GM12891 (cell line): ENCODE data around the gene TOPBP1.
"Not testable (repeated sequence)": the region's sequence is repeated elsewhere in the genome, so short reads cannot be mapped to it uniquely, and the experiment has no call there.

Experiments
- DNase-seq: peaks from one replicate; pipeline ENCODE4 v3.0.0; 2011; ENCODE audit warnings: low spot score; ENCODE audit not compliant: insufficient read length
- FAIRE-seq: peaks from 2 replicates; lab custom pipeline; 2011; peaks lifted over from hg19 to GRCh38; lab: Jason Lieb, UNC
- PAX5 ChIP-seq: IDR thresholded peaks from 2 replicates; pipeline ENCODE4 v1.6.1; 2011; ENCODE audit warnings: low read length, moderate library complexity, mild to moderate bottlenecking; ENCODE audit not compliant: insufficient read depth, severe bottlenecking
- POLR2A ChIP-seq: IDR thresholded peaks from 2 replicates; pipeline ENCODE4 v1.6.1; 2011; ENCODE audit warnings: low read depth, low read length, control low read depth
- POLR2AphosphoS5 ChIP-seq: IDR thresholded peaks from 2 replicates; pipeline ENCODE4 v1.6.1; 2011; ENCODE audit warnings: low read depth, low read length, control low read depth
- POU2F2 ChIP-seq: IDR thresholded peaks from 2 replicates; pipeline ENCODE4 v1.6.1; 2011; ENCODE audit warnings: low read depth, mild to moderate bottlenecking, control low read depth, low read length, moderate library complexity
- SPI1 ChIP-seq: IDR thresholded peaks from 2 replicates; pipeline ENCODE4 v1.6.1; 2011; ENCODE audit warnings: low read depth, low read length, control low read depth
- TAF1 ChIP-seq: IDR thresholded peaks from 2 replicates; pipeline ENCODE4 v1.6.1; 2011; ENCODE audit warnings: low read depth, low read length, control low read depth

Gene TOPBP1

GRCh38 chr3:133697960-133698359, 36.2 kb upstream of the TOPBP1 start:
- no peak for DNase-seq
- no peak for FAIRE-seq
- TF ChIP-seq SPI1 (no peak), POU2F2 (no peak), POLR2A (no peak), POLR2AphosphoS5 (no peak), PAX5 (no peak), TAF1 (no peak)

GRCh38 chr3:133695560-133696171, 33.9 kb upstream of the TOPBP1 start:
- no peak for TF ChIP-seq PAX5
- no peak for TF ChIP-seq POU2F2
- TF ChIP-seq POLR2A, result no peak
- no peak for TF ChIP-seq TAF1
- no peak for TF ChIP-seq SPI1
- no peak for TF ChIP-seq POLR2AphosphoS5
- DNase-seq, result no peak
- FAIRE-seq, result peak; percentile 40

DNA sequence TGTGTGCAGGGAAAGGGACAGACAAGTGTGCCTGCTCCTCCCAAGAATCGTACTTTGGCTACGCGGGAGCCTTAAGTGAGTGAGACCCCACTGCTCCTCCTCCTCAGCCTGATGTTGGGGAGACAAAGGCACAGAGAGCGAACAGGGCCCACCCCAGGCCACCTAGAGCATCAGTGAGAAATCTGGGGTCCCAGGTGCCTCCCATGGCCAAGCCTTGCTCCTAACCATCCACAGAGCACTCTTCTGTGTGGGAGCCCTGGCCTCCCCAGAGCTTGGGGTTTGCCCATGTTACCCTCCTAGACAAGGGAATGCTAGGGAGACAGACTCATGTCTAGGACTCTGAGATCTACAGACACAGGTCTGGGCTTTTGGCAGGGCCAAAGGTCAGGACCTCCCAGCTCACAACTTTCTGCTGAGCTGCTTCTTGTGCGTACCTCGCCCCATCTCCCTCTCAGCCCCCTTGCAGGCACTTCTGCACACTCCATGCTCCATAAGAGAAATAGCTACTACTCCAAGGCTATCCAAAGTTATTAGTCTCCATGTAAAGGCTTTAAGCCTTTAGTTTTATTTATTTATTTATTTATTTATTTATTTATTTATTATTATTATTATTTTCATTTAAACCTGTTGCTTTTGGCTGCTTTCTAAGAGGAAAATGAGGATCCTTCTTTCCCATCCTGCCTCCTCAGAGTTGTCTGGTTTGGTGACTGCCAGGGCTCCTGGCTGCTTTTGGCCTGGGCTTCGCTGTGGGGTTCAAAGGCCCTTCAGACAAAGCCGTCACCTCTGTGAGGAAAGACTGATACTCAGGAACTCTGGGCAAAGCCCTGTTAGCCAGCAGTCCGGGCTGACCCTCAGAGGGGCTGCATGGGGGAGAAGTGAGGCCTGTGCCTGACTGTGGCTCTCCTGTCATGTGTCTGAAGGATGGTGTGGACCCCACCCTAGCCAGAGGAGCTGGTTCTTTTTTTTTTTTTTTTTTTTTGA, 32.8 kb upstream of the TOPBP1 start:
- no peak for DNase-seq
- FAIRE-seq, result no peak
- TF ChIP-seq POU2F2, result no peak
- TF ChIP-seq POLR2A, result no peak

- no peak for FAIRE-seq
- DNase-seq, result no peak
- TF ChIP-seq POU2F2 (no peak), PAX5 (no peak), POLR2AphosphoS5 (no peak), POLR2A (no peak), TAF1 (no peak), SPI1 (no peak)
These were observed 32.1 kb upstream of the TOPBP1 start for GRCh38 chr3:133693821-133694220.

DNA sequence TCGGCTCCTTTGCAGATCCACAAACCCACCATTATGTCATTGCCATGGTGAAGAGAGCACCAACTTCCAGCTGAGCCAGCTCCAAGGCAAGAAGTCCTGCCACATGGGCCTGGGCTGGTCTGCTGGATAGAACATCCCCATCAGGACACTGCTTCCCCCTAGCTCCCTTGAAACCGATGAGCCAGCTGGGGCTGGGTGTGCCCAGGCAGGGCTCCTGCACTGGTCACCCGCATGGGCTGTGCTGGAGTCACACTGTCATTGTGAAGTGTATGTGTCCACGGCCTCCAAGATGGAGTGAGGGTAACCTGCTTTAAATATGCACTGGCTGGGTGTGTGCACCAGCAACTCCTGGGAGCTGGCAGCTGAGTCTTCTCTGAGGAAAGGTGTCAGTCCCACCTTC, 31.0 kb upstream of the TOPBP1 start:
- TF ChIP-seq TAF1, result no peak
- TF ChIP-seq PAX5, result no peak
- no peak for TF ChIP-seq SPI1
- TF ChIP-seq POLR2A, result no peak
- TF ChIP-seq POLR2AphosphoS5, result no peak
- TF ChIP-seq POU2F2, result no peak
- DNase-seq (no peak), FAIRE-seq (no peak)

GRCh38 chr3:133691273-133692107, 29.7 kb upstream of the TOPBP1 start:
- TF ChIP-seq TAF1 (no peak), POLR2A (no peak), POU2F2 (no peak), SPI1 (no peak), PAX5 (no peak), POLR2AphosphoS5 (no peak)
- FAIRE-seq (no peak), DNase-seq (no peak)

- not testable (repeated sequence) for FAIRE-seq, DNase-seq
These were observed 16.3 kb upstream of the TOPBP1 start for GRCh38 chr3:133677993-133678392.

GRCh38 chr3:133676336-133677118, 14.8 kb upstream of the TOPBP1 start:
- DNase-seq (no peak), FAIRE-seq (no peak)
- TF ChIP-seq SPI1, result no peak
- TF ChIP-seq POU2F2, result no peak
- TF ChIP-seq PAX5, result no peak
- TF ChIP-seq POLR2A, result no peak
- no peak for TF ChIP-seq TAF1
- no peak for TF ChIP-seq POLR2AphosphoS5
